HG02885 (cell line): ENCODE data around the gene DAP3.
"Not testable (repeated sequence)": the region's sequence is repeated elsewhere in the genome, so short reads cannot be mapped to it uniquely, and the experiment has no call there.

Experiments
- ATAC-seq: cut with Tn5 transposase; IDR thresholded peaks from one replicate; pipeline ENCODE4 v1.9.1; 2021; ENCODE audit warnings: mild to moderate bottlenecking; ENCODE audit not compliant: unreplicated experiment, poor library complexity

DAP3 gene

DNA sequence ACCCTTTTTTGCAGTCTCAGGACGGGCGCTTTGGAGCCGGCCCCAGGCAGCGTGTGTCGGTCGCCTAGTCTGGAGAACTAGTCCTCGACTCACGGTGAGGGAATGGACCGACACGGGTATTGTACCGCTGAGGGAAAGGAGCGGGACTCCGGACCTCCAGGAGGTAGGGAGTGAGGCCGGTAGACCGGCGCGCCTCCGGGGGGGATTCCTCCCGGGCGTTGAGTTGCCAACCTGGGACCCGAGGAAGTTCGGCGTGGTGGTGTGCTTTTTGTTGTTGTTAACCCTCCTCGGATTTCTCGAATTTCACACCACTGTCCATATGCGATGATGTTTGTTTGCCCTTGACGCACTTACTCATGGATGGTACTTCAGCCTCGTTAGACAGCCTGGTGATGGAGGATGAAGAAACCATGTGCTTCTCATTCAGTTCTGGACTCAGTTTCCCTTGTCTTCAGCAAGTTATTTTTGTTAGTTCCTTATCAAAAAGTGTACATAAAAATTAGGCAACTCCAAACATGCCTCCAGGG lies at the start of gene DAP3:
Gene DAP3 (plus strand): TSS at position 11 of the 527 bp plus-strand sequence. CDS start 20,689 bp downstream, outside the sequence.
- ATAC-seq: not testable (repeated sequence)

- ATAC-seq: no peak
Measured at GRCh38 chr1:155640367-155640766, 48.5 kb upstream of the DAP3 start.

DNA sequence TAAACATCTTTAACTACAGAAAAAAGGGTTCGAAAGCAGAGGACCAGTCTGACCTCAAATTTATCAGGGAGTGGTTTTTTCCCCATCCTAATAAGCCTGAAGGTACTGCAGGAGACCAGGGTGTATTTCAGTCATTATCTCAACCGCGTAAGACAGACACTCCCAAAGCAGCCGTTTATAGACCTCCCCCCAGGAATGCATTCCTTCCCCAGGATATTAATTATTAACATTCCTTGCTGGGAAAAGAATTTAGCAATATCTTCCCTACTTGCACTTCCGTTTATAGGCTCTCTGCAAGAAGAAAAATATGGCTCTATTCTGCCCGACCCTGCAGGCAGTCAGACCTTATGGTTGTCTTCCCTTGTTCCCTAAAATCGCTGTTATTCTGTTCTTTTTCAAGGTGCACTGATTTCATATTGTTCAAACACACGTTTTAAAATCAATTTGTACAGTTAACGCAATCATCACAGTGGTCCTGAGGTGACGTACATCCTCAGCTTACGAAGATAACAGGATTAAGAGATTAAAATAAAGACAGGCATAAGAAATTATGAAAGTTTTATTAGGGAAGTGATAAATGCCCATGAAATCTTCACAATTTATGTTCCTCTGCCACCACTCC lies 46.2 kb upstream of the DAP3 start:
- not testable (repeated sequence) for ATAC-seq

DNA sequence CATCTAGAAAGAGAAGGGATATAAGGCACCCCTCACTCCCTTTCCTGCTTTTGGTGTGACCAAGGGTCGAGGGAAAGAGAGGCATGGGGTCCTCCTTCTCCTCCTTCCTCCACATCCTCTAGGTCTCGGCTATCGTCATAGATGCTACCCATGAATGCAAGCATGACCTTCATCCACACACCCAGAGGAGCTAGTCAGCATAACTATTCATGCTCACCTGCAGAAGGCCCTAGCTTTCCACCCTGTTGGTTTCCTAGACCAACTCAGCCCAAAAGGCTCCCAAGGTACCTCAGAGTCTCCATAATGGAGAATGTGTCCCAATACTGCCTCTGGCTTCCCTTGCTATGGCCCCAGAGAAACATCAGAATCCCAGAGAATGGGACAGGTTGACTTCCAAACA lies 45.7 kb upstream of the DAP3 start:
- no peak for ATAC-seq

DNA sequence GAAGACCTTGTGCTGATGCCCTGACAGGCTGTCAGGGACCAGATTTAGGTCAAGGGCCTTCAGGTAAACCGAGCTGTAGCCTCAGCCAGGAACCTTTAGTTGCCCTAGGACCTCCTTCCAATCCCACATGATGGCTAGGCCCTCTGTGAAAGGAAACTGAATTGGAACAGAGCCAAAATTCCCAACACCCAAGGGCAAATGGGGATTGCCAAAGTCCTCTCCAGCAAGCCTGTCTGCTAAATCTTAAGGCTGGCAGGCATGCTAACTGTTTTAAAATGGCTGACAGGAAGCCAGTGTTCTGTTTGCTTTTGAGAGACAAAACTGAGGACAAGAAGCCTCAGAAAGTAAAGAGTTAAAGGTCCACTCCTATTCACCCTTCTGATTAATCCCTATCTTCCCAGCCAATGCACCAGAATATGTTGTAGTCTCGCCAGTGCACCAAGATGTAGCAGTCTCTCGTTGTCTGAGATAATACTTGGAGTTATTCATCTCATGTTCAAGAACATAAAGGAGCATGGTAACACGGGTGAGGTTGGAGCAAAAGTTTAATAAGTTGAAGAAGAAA lies 43.8 kb upstream of the DAP3 start:
- ATAC-seq: no peak

DNA sequence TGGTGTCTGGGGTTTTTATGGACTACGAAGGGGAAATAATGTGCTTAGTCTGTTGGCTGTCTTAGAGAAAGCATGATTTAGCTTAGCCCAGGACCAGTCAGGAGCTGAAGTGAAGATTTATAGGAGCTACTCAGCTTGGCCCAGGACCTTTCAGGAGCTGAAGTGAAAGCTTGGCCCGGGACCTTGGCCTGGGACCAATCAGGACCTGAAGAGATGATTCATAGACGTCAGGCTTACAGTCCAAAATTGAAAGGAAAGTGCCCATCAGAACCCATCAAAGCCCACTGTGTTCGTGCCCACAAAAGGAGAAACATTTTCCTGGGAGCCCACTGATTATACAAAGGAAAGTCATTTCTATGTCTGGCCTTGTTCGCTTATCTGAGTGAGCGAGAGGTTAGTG lies 43.2 kb upstream of the DAP3 start:
- ATAC-seq: no peak

DNA sequence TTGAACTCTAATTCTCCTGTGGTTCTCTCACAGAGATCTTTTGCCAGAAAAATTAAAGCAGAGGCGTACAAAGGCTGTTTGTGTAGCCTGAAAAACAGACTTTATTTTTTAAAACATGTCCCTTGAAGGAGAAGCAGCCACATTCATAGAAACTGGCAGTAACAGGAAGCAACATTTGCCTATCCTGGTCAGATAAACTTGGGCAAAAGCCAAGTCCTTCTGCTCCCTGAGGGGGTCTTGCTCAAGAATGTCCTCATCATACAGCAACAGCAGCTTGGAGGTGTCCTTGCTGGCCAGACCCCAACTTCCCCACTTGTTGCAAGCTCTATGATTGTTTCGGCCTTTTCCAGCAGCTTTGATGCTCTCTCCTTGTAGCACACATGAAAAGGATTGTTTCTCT lies 42.6 kb upstream of the DAP3 start:
- ATAC-seq: no peak

- ATAC-seq: no peak
Measured at GRCh38 chr1:155648207-155649147, 40.4 kb upstream of the DAP3 start.

DNA sequence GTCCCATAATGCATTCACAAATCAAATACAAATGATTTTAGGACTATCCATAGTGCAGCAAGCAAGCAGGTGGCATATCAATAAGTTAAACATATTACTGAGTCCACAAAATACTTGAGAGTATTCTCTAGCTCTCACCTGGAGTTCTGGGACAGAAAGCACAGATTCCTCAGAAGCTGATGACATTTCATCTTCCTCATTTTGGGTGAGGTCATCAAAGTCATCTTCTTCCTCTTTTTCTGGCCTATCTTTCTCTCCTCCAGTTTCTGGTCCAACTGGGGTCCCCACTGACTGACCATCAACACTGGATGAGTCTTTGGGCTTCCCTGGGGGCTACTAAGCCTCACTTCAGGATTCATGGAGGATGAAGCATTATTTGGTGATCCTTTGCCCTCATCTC lies 39.2 kb upstream of the DAP3 start:
- no peak for ATAC-seq

DNA sequence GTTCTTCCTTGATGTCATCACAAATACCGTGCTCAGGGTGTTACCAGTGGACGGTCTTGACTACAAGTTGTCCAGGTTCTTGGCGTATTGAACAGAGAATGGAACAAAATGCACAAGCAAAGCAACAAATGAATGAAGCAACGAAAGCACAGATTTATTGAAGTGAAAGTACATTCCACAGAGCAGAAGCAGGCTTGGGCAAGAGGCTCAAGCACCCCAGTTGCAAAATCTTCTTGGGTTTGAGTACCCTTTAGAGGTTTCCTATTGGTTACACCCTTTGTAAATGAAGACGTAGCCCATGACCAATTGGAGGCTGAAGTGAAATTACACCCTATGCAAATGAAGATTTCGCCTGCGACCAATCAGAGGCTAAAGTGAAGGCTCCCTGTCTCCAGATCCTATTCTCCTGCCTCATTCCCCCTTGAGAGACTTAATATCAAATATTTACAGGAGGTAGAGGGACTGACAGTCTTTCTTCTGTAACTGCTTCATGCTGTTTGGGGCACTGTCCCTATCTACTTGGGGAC lies 38.6 kb upstream of the DAP3 start:
- ATAC-seq: no peak

DNA sequence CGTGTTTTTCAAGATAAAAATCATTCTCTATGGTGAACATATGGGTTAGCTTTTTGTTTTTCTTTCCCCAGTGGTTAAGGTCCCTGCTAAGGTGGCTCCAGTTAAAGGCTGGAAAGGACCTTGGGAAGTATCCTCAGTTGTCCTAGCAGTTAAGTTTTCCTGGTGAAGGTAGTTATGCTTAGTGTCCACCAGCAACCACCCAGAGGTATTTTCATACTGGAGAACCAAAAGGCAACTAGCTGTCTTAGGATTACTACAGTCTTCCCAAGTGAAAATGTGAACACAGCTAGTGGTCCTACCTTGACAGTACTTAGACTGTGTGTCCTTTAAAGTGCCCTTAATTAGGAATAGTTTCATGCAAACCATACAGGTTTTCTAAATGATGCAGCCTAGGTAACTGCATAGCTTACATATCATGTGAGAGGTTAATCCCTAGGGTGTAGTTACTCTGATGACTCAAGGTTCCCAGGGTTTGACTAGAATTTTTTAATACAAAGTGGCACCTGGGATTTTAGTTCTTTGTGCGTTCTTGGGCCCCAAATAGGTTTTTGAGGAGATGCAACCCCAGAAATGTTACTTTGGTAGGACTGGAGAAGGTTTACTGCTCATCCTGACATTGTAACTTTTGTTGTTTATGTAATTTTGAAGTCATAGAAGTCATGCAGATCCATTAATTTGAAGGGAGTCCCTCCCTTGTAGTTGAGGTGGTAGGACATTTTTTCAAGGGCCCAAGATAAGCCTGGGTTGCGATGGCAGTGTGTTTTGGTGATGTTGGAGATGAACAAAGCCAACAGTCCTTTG lies 36.8 kb upstream of the DAP3 start:
- no peak for ATAC-seq

- no peak for ATAC-seq
Measured at GRCh38 chr1:155652951-155653350, 35.9 kb upstream of the DAP3 start.

DNA sequence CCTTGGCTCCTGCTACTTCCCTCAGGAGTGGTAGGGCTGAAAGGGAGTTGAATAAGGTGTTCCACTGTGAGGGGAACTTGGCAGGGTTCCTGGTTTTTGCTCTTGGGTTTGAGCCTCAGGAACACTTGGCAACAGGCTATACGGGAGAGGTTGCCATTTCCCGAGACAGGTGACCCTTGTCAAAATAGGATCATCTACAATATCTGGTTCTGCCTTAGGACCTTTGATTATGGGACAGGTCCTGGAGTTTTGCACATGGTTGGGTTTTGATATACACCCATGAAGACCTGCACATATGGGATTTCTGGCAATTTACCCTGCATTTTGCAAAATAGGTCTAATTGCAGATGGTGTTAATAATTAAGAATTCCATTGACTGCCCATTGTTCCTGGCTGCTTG lies 31.4 kb upstream of the DAP3 start:
- no peak for ATAC-seq

DNA sequence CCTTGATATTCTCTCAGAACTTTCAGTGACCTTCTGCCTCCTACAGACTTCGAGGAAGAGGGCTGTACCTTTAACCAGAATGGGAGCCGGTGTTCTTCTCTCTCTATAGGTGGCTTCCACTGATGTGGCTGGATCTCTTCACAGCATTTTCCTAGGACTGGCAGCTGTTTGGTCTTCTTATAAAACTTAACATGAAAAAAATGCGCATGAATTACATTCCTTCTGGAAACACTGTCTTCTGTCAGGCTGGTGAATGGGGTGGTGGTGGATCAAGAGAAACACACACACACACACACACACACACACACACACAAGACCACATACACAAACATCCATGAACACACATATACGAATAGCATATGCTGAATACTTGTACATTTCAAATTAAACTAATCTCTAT lies 27.7 kb upstream of the DAP3 start:
- not testable (repeated sequence) for ATAC-seq

DNA sequence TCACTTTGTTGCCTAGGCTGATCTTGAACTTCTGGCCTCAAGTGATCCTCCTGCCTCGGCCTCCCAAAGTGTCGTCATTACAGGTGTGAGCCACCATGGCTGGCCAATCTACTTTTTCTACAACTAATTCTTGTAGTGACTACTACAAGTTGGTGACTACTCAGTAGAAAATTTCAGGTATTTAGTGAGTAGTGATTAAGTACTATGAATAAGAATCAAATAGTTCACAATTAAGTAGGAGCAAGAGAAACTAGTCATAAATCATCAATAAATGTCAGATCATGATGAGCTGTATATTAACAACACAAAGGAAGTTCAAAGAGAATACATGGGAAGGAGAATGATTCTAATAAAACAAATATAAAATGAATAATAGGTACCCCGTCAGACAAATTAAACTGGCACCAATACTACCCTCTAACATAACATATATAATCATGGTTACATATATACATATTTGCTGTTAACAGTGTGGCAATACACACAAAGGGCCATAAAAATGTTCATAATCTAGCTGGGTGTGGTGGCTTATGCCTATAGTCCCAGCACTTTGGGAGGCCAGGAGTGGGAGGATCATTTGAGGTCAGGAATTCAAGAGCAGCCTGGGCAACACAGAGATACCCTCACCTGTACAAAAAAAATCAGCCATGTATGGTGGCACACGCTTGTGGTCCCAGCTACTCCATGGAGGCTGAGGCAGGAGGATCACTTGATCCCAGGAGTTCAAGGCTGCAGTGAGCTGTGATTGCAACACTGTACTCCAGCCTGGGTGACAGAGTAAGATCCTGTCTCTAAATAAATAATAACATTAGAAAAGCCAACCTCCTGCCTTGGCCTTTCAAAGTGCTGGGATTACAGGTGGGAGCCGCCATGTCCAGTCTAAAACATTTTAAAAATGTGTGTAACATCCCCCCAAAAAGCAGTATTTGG lies 19.4 kb upstream of the DAP3 start:
- ATAC-seq: no peak

- ATAC-seq: no peak
Measured at GRCh38 chr1:155671750-155672149, 17.1 kb upstream of the DAP3 start.

DNA sequence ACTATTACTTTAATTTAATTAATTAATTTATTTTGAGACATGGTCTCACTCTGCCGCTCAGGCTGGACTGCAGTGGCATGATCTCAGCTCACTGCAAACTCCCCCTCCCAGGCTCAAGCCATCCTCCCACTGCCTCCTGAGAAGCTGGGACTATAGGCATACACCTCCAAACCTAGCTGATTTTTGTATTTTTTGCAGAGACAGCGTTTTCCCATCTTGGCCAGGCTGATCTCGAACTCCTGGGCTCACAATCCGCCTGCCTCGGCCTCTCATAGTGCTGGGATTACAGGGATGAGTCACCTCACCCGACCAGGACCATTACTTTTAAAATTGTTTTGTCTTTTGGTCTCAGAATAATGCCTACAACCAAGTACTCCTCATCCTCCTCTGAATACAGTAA lies 15.9 kb upstream of the DAP3 start:
- no peak for ATAC-seq

GRCh38 chr1:155678027-155678426 lies 10.9 kb upstream of the DAP3 start:
- ATAC-seq: no peak

- ATAC-seq: not testable (repeated sequence)
Measured at GRCh38 chr1:155678992-155679391, 9.9 kb upstream of the DAP3 start.
